ENCODE measurements around the gene PPM1E.
"Not testable (repeated sequence)": the region's sequence is repeated elsewhere in the genome, so short reads cannot be mapped to it uniquely, and the experiment has no call there.

Gene PPM1E

DNA sequence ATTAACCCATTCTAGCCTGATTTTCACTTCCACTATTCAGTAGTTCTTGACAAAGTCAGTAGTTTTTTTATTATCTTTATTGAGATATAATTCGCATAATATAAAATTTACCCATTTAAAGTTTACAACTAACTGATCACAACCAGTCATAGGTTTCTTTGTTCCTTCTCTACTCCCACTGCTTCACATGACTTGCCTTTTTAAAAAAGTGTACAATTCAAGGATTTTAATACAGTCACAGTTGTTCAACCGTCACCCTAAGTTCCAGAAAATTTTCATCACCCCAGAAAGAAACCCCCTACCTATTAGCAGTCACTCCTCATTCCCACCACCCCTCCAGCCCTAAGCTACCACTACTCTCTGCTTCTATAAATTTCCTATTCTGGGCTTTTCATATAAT lies 188.5 kb downstream of the PPM1E start:
- ChIA-PET POLR2A (no interaction called here), CTCF (interaction anchor here (0.9 kb wide), 1 partner anchor 16 kb away, joined by 4 read pairs; no protein-coding TSS in a partner anchor)
- no peak for TF ChIP-seq CTCF (IDR thresholded peaks at IDR 0.05; ENCODE audit: insufficient read depth, low read length, missing control alignments)
- no peak overlapping the region for H3K4me3 ChIP-seq (ENCODE audit: low read depth, low read length)
- no peak for DNase-seq (ENCODE audit: low read depth, low spot score)

DNA sequence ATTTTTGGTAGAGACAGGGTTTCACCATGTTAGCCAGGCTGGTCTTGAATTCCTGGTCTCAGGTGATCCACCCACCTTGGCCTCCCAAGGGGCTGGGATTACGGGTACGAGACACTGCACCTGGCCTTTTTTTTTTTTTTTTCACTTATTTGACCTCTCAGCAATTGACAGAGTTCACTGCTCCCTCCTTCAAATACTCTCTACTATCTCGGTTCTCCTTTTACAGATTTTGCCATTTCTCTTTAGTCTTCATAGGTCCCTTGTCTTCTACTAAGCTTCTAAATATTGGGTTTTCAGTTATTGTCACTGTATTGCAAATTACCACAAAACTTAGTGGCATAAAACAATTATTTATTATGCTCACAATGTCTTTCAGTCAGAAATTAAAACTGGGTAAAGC lies 191.8 kb downstream of the PPM1E start:
- H3K4me3 ChIP-seq (ENCODE audit: low read depth, low read length), result no peak overlapping the region
- ChIA-PET CTCF (interaction anchor here (1.0 kb wide), 1 partner anchor 236 kb away, joined by 3 read pairs; no protein-coding TSS in a partner anchor), POLR2A (interaction anchor here (0.5 kb wide), 1 partner anchor 305 kb away, joined by 3 read pairs; no protein-coding TSS in a partner anchor)
- no peak for TF ChIP-seq CTCF (IDR thresholded peaks at IDR 0.05; ENCODE audit: insufficient read depth, low read length, missing control alignments)
- DNase-seq (ENCODE audit: low read depth, low spot score), result no peak

DNA sequence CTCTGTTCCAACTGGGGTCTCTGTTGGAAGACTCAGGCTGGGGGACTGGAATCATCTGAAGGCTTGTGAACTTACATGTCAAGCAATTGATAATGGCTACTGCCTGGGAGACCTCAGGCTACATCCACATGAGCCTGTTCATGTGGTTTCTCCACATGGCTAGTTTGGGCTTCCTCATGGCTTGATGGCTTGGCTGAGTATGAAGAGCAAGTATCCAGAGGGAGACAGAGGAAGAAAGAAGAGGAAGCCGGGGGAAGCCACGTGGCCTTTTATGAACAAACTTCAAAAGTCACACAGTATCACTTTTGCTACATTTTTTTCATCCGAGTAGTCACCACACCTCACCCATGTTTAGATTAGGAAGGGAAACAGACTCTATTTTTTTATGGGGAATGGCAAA lies 192.2 kb downstream of the PPM1E start:
- TF ChIP-seq CTCF (IDR thresholded peaks at IDR 0.05; ENCODE audit: insufficient read depth, low read length, missing control alignments), result no peak
- ChIA-PET POLR2A (no interaction called here), CTCF (interaction anchor here (1.0 kb wide), 1 partner anchor 237 kb away, joined by 3 read pairs; no protein-coding TSS in a partner anchor)
- no peak for DNase-seq (ENCODE audit: low read depth, low spot score)
- H3K4me3 ChIP-seq (ENCODE audit: low read depth, low read length), result no peak overlapping the region

GRCh38 chr17:58954358-58954757 lies 198.7 kb downstream of the PPM1E start:
- H3K4me3 ChIP-seq (ENCODE audit: low read depth, low read length); POLR2A ChIA-PET; DNase-seq (ENCODE audit: low read depth, low spot score); CTCF ChIA-PET: not testable (repeated sequence)

DNA sequence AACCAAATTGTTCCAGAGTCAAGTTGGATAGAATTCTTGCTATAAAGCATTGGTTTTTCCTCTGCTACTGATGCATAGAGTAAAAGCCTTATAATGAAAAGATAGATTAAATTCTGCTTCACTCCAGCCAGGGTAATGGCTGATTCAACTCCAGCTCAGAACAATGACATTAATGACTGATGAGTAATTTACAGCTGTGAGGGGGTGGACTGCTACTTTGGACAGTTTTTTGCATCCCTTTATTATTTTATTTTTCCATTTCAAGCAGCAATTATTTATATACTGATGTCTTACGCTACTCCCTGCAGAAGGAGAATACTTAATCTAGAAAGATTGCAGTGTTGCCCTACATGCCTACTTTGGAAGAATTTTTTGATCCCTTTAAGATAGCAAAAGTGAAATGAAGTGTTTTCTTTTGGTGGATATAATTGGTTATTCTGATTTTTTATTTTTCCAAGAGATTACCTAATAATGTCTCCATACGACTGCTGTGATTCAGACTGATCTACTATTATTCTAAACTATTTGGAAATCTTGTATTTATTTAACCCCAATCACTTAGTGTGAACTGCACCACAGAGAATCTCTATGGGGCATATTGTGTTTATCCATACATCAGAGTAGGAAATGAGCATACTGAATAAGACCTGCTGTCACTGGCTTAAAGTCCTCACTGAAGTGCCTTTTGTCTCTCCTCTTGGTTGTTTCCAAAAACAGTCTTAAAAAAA lies 201.5 kb downstream of the PPM1E start:
- H3K4me3 ChIP-seq (ENCODE audit: low read depth, low read length), result no peak overlapping the region
- no peak for TF ChIP-seq CTCF (IDR thresholded peaks at IDR 0.05; ENCODE audit: insufficient read depth, low read length, missing control alignments)
- POLR2A ChIA-PET, result no interaction called here
- peak; percentile 33 for DNase-seq (ENCODE audit: low read depth, low spot score)
- CTCF ChIA-PET, result interaction anchor here (0.7 kb wide), 1 partner anchor 48 kb away, joined by 3 read pairs; no protein-coding TSS in a partner anchor

GRCh38 chr17:58957725-58958073 lies 202.0 kb downstream of the PPM1E start:
- H3K4me3 ChIP-seq (ENCODE audit: low read depth, low read length); DNase-seq (ENCODE audit: low read depth, low spot score); POLR2A ChIA-PET: not testable (repeated sequence)
- CTCF ChIA-PET, result interaction anchor here (0.7 kb wide), 1 partner anchor 48 kb away, joined by 3 read pairs; no protein-coding TSS in a partner anchor

DNA sequence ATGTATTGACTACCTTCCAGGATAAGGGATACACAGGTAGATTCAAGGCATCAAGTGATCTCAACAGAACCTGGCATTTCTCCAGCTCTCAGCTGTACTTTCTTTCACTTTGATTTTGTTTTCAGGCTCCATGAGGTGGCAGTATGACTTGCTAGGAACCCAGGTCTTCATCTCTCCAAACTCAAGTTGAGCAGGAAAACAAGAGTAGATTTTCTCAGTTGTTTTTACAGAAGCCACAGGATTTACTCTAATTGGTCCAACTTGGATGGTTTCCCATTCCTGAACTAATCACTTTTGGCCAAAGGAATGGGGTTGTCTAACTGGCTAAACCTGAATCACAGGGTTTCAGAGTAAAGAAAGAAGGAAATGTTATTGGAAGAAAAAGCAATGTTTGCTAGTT lies 204.4 kb downstream of the PPM1E start:
- peak; percentile 31 for TF ChIP-seq CTCF (IDR thresholded peaks at IDR 0.05; ENCODE audit: insufficient read depth, low read length, missing control alignments)
- no peak overlapping the region for H3K4me3 ChIP-seq (ENCODE audit: low read depth, low read length)
- ChIA-PET CTCF (interaction anchor here (1.1 to 1.6 kb wide), 4 partner anchors 10 to 249 kb away, joined by 3 to 4 read pairs (median 4); no protein-coding TSS in a partner anchor), POLR2A (no interaction called here)
- DNase-seq (ENCODE audit: low read depth, low spot score), result peak; percentile 37
